ENCODE data around the gene ITPR1.
A peak's percentile ranks its signal among the peaks of the same experiment; 100 is the strongest.

The ITPR1 gene

DNA sequence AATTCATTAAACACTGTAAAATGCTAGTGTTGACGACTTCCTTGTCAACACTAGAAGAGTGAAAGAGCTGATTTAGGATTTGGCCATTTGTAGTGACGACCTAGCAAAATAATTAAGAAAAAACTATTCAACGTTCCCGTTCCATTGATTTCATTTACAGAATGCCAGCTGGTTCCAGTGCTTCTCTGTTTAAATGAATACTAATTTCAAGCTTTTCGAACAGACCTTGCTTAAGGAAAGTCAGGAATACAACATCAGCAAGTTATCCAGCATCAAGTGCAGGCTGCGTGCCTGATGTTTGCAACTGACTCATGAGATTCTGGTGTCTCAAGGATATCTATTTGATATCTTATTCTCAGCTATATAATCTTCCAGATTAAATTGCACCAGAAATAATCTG is 387.7 kb downstream of the ITPR1 start:
- no peak for DNase-seq

DNA sequence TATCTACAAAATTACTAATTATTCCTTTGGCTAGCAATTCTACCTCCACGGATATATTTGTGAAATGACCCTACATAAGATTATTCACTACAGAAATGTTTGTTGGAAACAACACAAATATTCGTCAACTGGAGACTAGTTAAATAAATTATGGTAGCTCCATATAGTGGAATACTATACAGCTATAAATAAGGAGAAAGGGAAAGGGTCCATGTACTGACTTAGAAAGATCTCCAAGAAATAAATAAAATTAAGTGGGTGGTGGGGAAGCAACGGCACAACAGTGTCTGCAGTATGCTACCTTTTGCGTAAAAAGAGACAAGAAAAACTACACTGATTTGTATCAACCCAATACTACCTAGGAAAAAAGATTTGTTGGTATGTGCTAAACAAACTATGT is 389.4 kb downstream of the ITPR1 start:
- no peak for DNase-seq

DNA sequence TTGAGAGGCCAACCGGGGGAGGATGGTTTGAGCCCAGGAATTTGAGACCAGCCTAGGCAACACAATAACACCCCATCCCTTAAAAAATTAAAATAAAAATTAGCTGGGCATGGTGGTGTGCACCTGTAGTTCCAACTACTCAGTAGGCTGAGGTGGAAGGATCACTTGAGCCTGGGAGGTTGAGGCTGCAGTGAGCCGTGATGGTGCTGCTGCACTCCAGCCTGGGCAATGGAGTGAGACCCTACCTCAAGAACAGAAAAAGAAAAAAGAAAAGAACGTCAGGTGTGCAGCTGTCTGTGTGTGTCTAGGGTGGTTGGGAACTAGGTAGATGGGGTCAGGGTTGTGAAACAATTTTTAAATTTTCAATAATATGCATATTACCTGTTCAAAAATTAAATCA is 389.9 kb downstream of the ITPR1 start:
- no peak for DNase-seq

DNA sequence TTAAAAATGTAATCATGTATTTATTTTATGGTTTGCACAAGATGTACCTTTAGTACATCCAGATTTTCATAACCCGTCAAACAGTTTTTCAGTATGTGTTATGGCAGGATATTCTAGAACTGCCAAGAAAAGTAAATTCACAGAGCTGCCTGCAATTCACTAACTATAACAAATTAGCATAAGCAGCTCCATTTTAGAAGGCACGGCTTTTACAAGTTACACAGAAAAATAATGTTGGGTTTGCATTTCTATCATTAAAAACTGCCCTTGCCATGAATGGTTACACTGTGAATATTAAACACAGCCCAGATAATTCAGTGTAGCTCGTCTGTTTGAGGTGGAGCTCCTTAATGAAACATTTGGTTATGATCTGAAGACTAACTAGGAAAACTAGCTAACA is 391.7 kb downstream of the ITPR1 start:
- DNase-seq = no peak

DNA sequence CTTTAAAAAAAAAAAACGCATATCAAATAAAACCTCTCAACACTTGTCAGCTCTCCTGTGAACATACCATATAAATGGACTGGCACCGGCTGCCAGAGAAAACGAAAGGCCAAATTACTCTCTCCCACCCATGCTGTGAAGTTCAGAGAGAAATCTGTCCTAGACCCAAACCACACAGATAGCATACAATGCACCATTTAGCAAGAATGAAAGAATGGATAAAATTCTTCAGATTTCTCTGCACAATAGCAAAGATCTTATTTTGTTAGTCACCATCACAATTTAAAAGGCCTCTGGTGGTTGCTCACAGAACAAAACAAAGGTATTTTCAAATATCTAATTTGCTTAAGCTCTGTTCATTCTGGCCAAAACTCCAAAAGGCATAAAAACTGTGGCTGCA is 392.2 kb downstream of the ITPR1 start:
- DNase-seq = no peak

DNA sequence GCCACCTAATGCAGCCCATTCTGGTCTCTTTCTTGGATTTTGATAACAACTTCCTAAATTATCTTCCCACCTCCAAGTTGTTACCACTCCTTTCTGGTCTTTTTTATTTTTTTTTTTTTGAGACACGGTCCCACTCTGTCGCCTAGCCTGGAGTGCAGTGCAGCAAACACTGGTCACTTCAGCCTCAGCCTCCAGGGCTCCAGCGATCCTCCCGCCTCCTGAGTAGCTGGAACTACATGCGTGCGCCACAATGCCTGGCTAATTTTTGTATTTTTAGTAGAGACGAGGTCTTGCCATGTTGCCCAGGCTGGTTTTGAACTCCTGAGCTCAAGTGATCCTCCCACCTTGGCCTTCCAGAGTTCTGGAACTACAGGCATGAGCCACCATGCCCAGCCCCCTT is 393.3 kb downstream of the ITPR1 start:
- no peak for DNase-seq

DNA sequence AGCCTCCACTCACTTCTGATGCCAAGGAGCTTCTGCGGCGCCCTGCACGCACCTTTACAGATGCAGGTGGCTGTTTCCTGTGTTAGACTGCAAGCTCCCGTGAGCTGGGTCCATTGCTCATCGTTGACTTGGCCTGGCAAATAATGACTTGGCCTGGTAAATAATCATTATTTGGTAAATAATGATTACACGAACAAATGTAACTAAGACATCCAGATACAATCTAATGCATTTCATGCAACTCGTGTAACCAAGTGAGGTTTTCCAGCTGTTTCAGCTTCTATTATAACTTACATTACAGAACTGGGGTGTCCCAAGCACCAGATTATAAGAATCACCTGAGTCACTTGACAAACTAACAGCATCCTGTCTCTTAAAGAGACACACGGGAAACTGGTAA is 394.0 kb downstream of the ITPR1 start:
- DNase-seq = no peak

DNA sequence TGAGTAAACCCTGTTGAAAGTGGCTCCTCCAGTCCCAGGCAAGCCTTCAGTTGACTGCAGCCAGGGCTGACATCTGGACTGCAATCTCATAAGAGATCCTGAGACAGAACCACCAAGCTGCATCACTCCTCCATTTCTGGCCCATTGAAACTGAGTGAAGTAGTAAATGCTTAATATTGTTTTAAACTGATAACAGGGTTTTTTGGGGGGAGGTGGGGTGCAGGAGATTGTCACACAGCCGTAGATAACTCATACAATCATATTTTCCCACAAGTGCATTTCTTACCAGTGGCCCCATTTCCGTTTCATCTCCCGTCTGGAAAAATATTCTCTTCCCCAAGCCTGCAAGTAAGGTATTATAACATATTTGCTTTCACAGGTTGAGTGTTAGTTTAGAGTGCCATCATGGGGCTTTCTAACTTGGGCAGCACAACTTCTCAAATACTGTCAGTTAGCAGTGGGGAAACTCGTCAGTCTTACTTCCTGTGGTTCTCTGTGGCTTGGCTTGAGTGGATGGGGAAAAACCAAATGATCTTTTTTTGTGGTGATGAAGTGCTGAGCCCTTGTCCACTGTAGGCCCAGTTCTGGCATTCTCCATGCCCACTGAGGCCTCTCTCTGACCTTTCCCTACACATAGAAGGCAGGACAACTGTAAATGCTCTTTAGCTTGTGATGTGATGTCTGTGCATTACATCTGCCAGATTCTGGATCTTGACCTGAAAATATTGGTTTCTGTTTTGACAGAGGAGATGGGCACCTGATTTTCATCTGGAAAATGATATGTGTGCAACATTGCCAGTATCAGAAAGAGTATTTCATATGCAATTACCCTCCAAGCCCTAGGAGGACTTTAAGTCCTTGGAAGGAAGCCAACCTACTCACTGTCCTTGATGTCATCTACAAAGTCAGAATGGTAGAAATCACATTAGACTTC is 396.0 kb downstream of the ITPR1 start:
- peak in 1 of 2 experiments; percentile 18 for DNase-seq

DNA sequence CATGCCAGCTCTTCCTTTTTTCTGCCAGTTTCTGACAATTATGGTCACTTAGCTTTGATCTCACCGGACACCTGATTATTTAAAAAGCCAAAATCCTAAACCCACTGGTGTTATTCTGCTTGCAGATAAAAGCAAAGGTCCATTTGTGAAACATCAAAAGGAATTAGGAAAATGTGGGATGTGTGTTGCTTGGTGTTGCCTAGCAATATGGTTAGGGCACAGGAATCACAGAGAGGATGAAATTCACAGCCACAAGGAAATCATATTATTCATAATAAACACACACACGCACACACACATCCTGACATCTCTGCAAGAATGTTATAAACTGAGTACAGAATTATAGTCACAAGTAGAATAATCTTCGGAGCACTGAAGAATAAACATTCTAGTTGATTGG is 396.7 kb downstream of the ITPR1 start:
- DNase-seq = no peak

DNA sequence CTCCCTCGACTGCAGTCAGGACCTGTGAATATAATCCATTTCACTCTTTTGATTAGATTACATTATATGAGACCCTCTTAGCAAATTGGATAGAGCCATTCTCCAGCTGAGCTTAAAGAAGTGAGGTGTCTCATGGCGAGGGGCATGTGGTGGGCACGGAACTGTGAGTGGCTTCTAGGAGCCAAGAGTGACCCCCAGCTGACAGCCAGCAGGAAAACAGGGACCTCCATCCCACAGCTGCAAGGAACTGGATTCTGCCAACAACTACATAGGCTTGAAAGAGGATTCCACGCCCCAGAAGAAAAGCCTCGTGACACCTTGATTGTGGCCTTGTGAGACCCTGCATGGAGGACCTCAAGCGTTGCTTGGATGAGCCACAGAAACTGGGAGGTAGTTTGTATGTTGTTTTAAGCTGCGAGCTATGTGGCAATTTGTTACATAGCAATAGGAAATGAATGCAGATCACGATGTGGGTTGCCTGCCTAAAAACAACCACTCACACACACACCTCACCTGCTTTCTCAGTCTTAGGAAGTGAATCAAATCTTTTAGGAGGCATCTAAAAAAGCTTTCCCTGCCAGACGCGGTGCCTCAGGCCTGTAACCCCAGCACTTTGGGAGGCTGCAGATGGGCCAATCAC is 401.9 kb downstream of the ITPR1 start:
- no peak for DNase-seq

DNA sequence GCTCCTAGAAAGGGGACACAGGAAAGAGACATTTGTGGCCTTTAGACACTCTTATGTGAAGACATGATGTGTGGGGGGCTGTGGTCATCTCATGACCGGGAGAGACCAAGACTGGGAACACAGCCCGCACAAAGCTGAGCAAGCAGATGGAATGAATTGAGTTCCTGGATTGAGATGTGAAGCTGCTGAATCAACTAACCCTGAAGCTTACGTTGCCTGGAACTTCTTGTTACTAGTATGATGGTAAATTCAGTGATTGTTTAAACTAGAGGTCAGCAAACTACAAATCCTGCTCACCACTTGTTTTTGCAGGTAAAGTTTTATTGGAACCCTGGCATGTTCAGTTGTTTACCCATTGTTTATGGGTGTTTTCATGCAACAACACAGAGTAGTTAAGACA is 402.7 kb downstream of the ITPR1 start:
- no peak for DNase-seq
